Stimulated activated CD8-positive, alpha-beta memory T cell treated with anti-CD3 and anti-CD28 coated beads, Interleukin-12 subunit alpha, Interleukin-12 subunit beta, amount 100 ng/mL, for 1 hour (primary cell): ENCODE measurements around the gene GATAD2A.

Experiments used
- DNase-seq: peaks from one replicate; pipeline ENCODE4 v3.0.0-alpha.2; 2020; ENCODE audit warnings: low read depth

Gene GATAD2A

DNA sequence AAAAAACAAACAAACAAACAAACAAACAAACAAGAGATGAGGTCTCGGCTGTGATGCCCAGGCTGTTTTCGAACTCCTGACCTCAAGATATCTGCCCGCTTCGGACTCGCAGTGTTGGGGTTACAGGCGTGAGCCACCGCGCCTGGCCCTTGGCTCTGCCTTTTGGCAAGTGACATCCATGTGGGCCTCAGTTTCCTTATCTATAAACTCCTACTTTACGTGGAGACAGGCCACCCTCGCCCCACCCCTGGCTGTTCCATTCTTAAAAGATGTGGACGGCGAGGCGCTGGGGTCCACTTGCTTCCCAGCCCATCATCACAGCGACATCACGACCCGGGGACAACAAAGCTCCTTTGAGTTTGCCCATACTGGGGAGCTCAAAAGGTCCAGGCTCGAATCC lies 108.2 kb downstream of the GATAD2A start:
- DNase-seq = no peak

- DNase-seq = no peak
Measured at GRCh38 chr19:19514215-19514657, 108.8 kb downstream of the GATAD2A start.

- no peak for DNase-seq
Measured at GRCh38 chr19:19514881-19515641, 109.6 kb downstream of the GATAD2A start, which contains the start of gene TSSK6. Gene TSSK6, minus strand, starts transcription at chr19:19515548. Its CDS starts 121 bp downstream, at chr19:19515427.

- peak; percentile 91 for DNase-seq
Measured at GRCh38 chr19:19515642-19516519, 110.4 kb downstream of the GATAD2A start, which contains the start of gene NDUFA13. Gene NDUFA13, plus strand, starts transcription at chr19:19516225. Its CDS starts 14 bp downstream, at chr19:19516239.

GRCh38 chr19:19517235-19517619 lies 111.8 kb downstream of the GATAD2A start:
- no peak for DNase-seq

- DNase-seq = no peak
Measured at GRCh38 chr19:19520989-19521388, 115.5 kb downstream of the GATAD2A start.

- DNase-seq = no peak
Measured at GRCh38 chr19:19523177-19523576, 117.7 kb downstream of the GATAD2A start.

- no peak for DNase-seq
Measured at GRCh38 chr19:19524053-19524452, 118.6 kb downstream of the GATAD2A start.

DNA sequence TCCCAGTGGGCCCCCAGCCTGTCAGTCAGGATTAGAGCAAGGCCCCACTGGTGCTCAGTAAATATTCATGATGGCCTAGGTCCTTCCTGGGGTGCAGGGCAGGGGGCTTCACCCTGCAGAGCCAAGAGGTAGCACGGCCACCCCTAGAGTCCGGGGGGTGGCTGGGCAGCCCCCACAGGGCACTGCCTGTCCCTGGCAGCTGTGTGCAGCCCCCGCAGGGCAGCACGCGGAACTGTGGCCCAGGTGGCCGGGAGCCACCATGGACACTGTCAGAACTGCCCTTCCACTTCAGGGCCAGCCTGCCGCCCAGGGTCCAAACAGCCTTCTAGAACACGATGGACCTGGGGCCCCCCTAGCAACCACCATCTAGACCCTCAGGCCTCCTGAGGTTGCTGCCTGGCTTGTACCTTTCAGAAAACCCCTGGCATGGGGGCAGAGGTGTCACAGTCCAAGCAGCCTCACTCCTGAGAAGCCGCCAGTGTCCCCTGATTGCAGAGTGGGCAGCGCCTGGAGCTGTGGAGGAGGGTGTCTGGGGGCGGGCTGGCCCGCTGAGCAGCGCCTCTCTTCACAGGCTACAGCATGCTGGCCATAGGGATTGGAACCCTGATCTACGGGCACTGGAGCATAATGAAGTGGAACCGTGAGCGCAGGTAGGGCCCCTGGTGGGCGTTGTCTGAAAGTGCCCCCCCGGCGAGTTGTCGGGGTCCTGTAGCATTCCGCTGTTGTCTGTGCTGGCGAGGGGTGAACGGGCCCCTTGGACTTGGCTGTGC lies 120.3 kb downstream of the GATAD2A start:
- DNase-seq = no peak

- DNase-seq = no peak
Measured at GRCh38 chr19:19526581-19527370, 121.3 kb downstream of the GATAD2A start.

GRCh38 chr19:19527371-19527656 lies 121.8 kb downstream of the GATAD2A start:
- DNase-seq = no peak

GRCh38 chr19:19527674-19528625 lies 122.5 kb downstream of the GATAD2A start:
- DNase-seq = no peak

DNA sequence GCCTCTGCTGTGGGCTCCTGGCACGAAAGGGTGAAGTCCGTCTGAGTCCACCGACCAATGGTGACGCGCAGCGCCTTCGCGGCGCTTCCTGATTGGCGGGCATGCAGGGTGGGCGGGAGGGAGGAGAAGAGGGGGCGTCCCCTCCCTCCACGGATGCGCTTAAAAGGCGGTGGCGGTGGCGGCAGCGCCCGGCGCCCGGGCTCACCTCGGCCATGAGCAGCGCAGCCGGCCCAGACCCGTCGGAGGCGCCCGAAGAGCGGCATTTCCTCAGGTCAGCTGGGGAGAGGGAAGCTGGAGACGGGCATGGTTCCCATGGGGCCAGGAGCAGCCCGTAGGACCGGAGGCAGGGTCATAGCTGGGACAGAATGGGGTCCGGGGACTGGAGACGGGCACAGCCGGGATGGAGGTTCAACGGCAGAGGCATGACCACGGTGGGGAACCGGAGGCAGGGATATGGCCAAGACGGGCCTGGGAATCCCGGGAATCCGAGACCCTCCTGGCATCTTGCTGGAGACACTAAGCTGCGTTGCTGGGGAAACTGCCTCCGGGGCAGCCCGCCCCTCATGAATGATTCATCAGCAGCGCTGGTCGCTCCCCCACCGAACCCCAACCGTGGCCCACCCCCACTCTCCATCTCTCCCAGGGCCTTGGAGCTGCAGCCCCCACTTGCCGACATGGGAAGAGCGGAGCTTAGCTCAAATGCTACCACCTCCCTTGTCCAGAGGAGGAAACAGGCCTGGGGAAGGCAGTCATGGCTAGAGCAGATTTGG lies 123.4 kb downstream of the GATAD2A start, which contains the start of gene YJEFN3:
YJEFN3 (plus strand) TSS at position 191 of the 770 bp plus-strand sequence; CDS start at position 213, 22 bp downstream.
- no peak for DNase-seq

DNA sequence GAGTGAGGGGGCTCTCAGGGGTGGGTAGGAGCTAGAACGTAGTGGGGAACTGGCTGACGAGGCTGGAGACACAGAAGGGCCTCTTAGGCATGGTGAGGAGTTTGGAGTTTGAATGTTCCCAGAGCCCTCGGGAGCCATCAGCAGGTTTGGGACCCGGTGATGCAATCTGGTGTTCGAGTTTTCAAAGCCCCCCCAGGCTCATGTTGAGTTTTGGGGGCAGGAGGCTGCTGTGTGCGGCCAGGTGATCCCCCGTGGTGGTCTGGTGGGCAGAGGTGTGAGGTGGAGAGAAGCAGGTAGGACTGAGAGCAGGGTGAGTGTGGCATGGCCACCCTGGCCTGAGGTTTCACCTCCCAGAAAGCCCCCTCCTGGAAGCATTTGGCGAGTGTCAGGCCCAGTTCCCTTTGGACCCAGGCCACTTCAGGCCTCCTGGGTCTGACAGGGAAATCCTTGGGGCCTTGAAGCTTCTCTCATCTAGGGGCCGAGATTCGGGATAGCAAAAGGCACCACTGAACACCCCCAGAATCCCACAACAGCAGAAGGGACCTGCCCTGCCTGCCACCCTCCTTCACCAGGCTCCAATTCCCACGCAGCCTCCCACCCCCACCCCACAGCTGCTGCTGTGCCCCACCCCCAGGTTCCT lies 124.4 kb downstream of the GATAD2A start:
- DNase-seq = no peak

DNA sequence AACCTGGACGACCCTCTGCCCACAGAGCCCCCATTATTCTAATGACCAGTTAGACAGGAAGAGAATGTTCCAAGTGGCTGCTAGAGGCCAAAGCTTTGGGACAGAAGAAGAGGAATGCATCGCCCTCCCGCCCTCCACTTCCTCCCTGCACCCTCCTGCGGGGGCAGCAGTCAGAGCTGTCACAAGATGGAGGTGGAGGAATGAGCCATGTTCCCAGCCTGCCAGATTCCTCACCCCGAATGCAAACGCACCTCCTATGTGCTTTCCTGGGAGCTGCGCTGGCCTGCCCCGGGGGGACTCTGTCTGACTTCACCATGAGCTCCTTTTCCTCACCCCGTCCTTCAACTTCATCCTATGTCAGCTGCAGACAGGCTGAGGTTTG lies 124.9 kb downstream of the GATAD2A start:
- no peak for DNase-seq

DNA sequence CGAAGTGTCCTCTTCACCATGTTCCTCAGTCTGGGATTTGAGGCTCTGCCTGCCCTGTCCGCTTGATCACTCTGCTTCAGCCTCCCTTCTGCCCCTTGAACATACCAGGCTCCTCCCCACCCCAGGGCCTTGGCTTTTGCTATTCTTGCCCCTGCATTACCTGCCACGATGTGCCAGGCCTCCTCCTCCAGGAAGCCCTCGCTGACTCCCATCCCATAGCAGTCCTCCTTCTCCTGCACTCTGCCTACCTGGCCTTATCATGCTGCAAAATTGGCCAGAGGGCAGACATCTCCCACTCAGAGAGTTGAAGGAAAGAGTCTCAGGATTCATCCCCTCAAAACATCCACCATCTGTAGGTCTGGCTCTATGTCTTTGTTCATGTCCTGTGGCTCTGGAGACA lies 125.4 kb downstream of the GATAD2A start:
- no peak for DNase-seq

GRCh38 chr19:19531951-19532805 lies 126.7 kb downstream of the GATAD2A start:
- DNase-seq = peak; percentile 81
